Upper lobe of left lung (tissue), 6 donors: ENCODE measurements around the gene JARID2. TPM values are rescaled to one million over a fixed set of nuclear protein-coding genes. Genes with fewer than 3 reads are reported as not detected.

ENCODE experiments used
- ATAC-seq, 2 donors: fragments of 200-7000 bp; cut with Tn5 transposase; one replicate each; pipeline ENCODE4 v1.9.1; 2022; ENCODE audit warnings: mild to moderate bottlenecking in 2 of 2, moderate library complexity in 2 of 2; ENCODE audit not compliant: low FRiP score in 2 of 2
- DNase-seq, 2 donors: peaks; one replicate each; pipeline ENCODE4 v3.0.0-alpha.2; 2019 to 2020
- H3K27ac ChIP-seq, 4 donors: fragments of 200-600 bp; sonication (generic); one replicate each; pipeline ENCODE4 v1.5.1; 2016 to 2019
- H3K27me3 ChIP-seq, 4 donors: fragments of 200-600 bp; sonication (generic); one replicate each; pipeline ENCODE4 v1.5.1; 2017 to 2019
- H3K36me3 ChIP-seq, 4 donors: fragments of 200-600 bp; sonication (generic); one replicate each; pipeline ENCODE4 v1.5.1; 2016 to 2019
- H3K4me1 ChIP-seq, 4 donors: fragments of 200-600 bp; sonication (generic); one replicate each; pipeline ENCODE4 v1.5.1; 2018 to 2019
- H3K4me3 ChIP-seq, 4 donors: fragments of 200-600 bp; sonication (generic); one replicate each; pipeline ENCODE4 v1.5.1; 2017 to 2019; ENCODE audit warnings: mild to moderate bottlenecking in 2 of 4, moderate library complexity in 1 of 4
- H3K9me3 ChIP-seq, 4 donors: fragments of 200-600 bp; sonication (generic); one replicate each; pipeline ENCODE4 v1.5.1; 2018 to 2019
- CTCF ChIP-seq, 6 experiments: fragments of 450-650 bp in 4 of 6; fragments of 200-600 bp in 2 of 6; sonication (generic) in 2 of 6; IDR thresholded peaks; one replicate each; pipeline ENCODE4 v1.5.1; 2016 to 2019; ENCODE audit warnings: antibody characterized with exemption in 6 of 6
- EP300 ChIP-seq, 4 donors: sonication (generic); formaldehyde crosslinking; IDR thresholded peaks; one replicate each; pipeline ENCODE4 v1.5.1; 2017; ENCODE audit warnings: antibody characterized with exemption in 4 of 4, control low read depth in 2 of 4
- POLR2A ChIP-seq, 4 donors: fragments of 450-650 bp; IDR thresholded peaks; one replicate each; pipeline ENCODE4 v1.5.1; 2016 to 2017; ENCODE audit warnings: antibody characterized with exemption in 4 of 4, mild to moderate bottlenecking in 2 of 4
- POLR2AphosphoS5 ChIP-seq, 2 donors: sonication (generic); formaldehyde crosslinking; IDR thresholded peaks; one replicate each; pipeline ENCODE4 v1.5.1; 2017; ENCODE audit warnings: antibody characterized with exemption in 2 of 2
- WGBS, 2 donors: methylation state at CpG; one replicate each; pipeline ENCODE4 v1.1.5; 2017 to 2018; 5-methylcytosine and 5-hydroxymethylcytosine counted together
- total RNA-seq, 6 donors: library from RNA; depleted of rRNA in 4 of 6; stranded (reverse); fragments of >200 nt in 4 of 6; gene quantifications; one replicate each; pipeline versions ENCODE4 v1.1.0 to v1.2.1, GENCODE V29; 2016 to 2021
- donor health status: DM: no; HTN: no; CAD: no; lungs with moderate emphysema.
- donor health status: DM: no; HTN: yes; CAD: no; lungs with severe emphysema.

Gene JARID2
- total RNA-seq, 6 donors from 2014 or later = 9.6 to 37.7 (median 16.4) TPM

- H3K36me3 ChIP-seq = no peaks in the 10 kb centered on the region
- TF ChIP-seq POLR2AphosphoS5 (IDR thresholded peaks at IDR 0.05) (no peak), CTCF (IDR thresholded peaks at IDR 0.05) (no peak), POLR2A (IDR thresholded peaks at IDR 0.05) (no peak), EP300 (IDR thresholded peaks at IDR 0.05) (no peak)
- H3K27me3 ChIP-seq = no peaks in the 10 kb centered on the region
- no peaks in the 10 kb centered on the region for H3K9me3 ChIP-seq
- H3K4me1 ChIP-seq = peaks cover 27 to 46% (median 35%) of the 10 kb centered on the region in 4 donors
- H3K27ac ChIP-seq = no peak overlapping the region
- DNase-seq (peak in 1 of 2 donors; percentile 70), ATAC-seq (peak; percentile 63 to 72)
- no peak overlapping the region for H3K4me3 ChIP-seq
- 25 to 39% methylated on average over 4 to 5 of the region's 5 CpGs for WGBS, 2 donors
These were observed 67.5 kb downstream of the JARID2 start for GRCh38 chr6:15313367-15313766.

GRCh38 chr6:15316754-15317153 lies 70.9 kb downstream of the JARID2 start:
- TF ChIP-seq CTCF (IDR thresholded peaks at IDR 0.05) = no peak
- no peak for TF ChIP-seq EP300 (IDR thresholded peaks at IDR 0.05)
- TF ChIP-seq POLR2A (IDR thresholded peaks at IDR 0.05) = no peak
- no peak for TF ChIP-seq POLR2AphosphoS5 (IDR thresholded peaks at IDR 0.05)
- DNase-seq = no peak

GRCh38 chr6:15317251-15317650 lies 71.4 kb downstream of the JARID2 start:
- H3K27me3 ChIP-seq = no peaks in the 10 kb centered on the region
- DNase-seq = no peak
- no peaks in the 10 kb centered on the region for H3K9me3 ChIP-seq
- H3K27ac ChIP-seq = no peak overlapping the region
- no peak for TF ChIP-seq EP300 (IDR thresholded peaks at IDR 0.05)
- TF ChIP-seq CTCF (IDR thresholded peaks at IDR 0.05) = no peak
- no peak for TF ChIP-seq POLR2A (IDR thresholded peaks at IDR 0.05)
- no peak for TF ChIP-seq POLR2AphosphoS5 (IDR thresholded peaks at IDR 0.05)
- H3K36me3 ChIP-seq = no peaks in the 10 kb centered on the region
- 95 to 96% methylated on average over 4 of the region's 4 CpGs for WGBS, 2 donors
- no peak overlapping the region for H3K4me3 ChIP-seq
- ATAC-seq = no peak
- H3K4me1 ChIP-seq = peaks cover 15 to 24% (median 23%) of the 10 kb centered on the region in 4 donors

More at GRCh38 chr6:15316754-15317153, 70.9 kb downstream of the JARID2 start:
- Histone ChIP-seq H3K27ac (no peak overlapping the region), H3K36me3 (no peaks in the 10 kb centered on the region), H3K27me3 (no peaks in the 10 kb centered on the region), H3K4me1 (peaks cover 17 to 28% (median 27%) of the 10 kb centered on the region in 4 donors), H3K4me3 (no peak overlapping the region), H3K9me3 (no peaks in the 10 kb centered on the region)
- no peak for ATAC-seq

GRCh38 chr6:15317934-15318902 lies 72.3 kb downstream of the JARID2 start:
- Histone ChIP-seq H3K27me3 (no peaks in the 10 kb centered on the region), H3K4me3 (no peak overlapping the region), H3K36me3 (no peaks in the 10 kb centered on the region), H3K27ac (no peak overlapping the region), H3K4me1 (peaks cover 5 to 24% (median 17%) of the 10 kb centered on the region in 4 donors), H3K9me3 (no peaks in the 10 kb centered on the region)
- WGBS, 2 donors = 74 to 76% methylated on average over 9 of the region's 9 CpGs
- no peak for TF ChIP-seq CTCF (IDR thresholded peaks at IDR 0.05)
- no peak for TF ChIP-seq POLR2A (IDR thresholded peaks at IDR 0.05)
- TF ChIP-seq POLR2AphosphoS5 (IDR thresholded peaks at IDR 0.05) = no peak
- ATAC-seq = no peak
- no peak for DNase-seq
